SIG-M5 treated with dmso at 0.1 percent for 504 hours (cell line): ENCODE data around the gene PLCD1.
"Not testable (repeated sequence)": the region's sequence is repeated elsewhere in the genome, so short reads cannot be mapped to it uniquely, and the experiment has no call there.

Experiments
- DNase-seq: peaks from one replicate; lab custom pipeline; 2025; ENCODE audit not compliant: unreplicated experiment; lab: John Stamatoyannopoulos, UW

Gene PLCD1

GRCh38 chr3:38038447-38038911 lies 9.0 kb upstream of the PLCD1 start:
- no peak for DNase-seq

- DNase-seq: no peak
Measured at GRCh38 chr3:38036906-38037305, 7.5 kb upstream of the PLCD1 start.

GRCh38 chr3:38036286-38036685 lies 6.8 kb upstream of the PLCD1 start:
- DNase-seq: no peak

DNA sequence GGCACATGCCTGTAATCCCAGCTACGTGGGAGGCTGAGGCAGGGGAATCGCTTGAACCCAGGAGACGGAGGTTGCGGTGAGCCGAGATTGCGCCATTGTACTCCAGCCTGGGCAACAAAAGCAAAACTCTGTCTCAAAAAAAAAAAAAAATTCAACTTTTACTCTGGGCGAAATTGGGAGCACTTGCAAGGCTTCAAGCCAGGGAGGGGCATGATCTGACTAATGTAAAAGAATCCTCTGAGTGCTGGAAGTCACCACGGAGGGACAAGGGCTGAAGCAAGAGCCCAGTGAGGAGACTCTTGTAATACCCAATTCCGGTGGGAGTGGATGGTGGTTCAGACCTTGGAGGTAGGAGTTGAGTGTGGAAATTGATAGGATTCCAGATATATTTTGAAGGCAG lies 4.9 kb upstream of the PLCD1 start:
- not testable (repeated sequence) for DNase-seq

DNA sequence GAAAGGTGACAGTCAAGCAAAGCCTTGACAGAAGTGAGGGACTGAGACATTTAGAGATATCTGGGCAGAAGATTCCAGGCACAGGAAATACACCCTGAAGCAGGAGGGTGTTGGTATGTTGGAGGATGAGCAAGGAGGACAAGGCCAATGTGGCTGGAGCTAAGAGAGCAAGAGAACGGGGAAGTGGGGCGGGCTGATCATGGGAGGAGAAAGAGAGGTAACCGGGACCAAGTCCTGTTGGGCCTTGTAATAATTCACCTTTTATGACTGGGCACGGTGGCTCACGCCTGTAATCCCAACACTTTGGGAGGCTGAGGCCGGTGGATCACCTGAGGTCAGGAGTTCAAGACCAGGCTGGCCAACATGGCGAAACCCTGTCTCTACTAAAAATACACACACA lies 4.1 kb upstream of the PLCD1 start:
- not testable (repeated sequence) for DNase-seq

- DNase-seq: no peak
Measured at GRCh38 chr3:38032328-38032865, 3.0 kb upstream of the PLCD1 start.

GRCh38 chr3:38031022-38031994 lies 1.9 kb upstream of the PLCD1 start:
- no peak for DNase-seq

DNA sequence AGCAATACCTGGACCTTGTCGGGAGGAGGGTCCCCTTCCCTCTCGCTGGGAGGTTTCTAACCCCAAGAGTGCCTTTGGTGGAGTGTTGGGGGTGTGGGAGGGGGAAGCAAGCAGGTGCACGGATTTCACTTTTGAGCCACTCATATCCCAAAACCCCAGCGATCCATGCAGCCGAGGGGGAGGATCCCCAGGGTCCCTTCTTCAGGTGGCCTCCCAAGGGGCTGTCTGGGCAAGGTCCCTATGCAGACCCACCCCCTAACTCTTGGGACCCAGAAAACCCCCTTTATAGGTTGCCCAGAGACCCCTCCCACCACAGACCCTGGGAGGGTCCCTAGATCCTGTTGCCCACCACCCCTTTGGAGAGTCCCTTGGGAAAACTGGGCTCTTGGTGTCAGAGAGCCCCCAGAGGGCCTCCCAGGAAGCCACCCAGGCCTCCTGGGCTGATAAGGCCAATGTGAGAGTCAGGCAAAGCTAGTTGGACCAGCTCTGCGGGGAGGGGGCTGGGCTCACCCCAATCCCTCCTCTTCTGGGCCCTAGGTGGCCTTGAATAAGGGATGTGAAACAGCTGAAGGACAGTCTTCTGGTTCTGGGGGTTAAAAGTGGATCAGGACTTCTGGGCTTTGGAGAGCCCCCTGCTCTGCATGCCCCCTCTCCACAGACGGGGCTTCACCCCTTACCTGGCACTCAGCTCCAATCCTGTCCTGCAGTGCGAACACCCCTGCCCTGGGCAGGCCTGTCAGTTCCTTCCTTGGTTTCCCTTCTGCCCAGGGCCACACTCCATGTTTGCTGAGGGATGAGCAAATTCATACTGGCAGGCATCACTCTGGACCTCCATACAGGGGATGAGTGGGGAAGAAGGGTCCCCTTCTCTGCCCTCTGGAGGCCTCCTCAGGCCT lies 932 bp upstream of the PLCD1 start:
- DNase-seq: no peak

DNA sequence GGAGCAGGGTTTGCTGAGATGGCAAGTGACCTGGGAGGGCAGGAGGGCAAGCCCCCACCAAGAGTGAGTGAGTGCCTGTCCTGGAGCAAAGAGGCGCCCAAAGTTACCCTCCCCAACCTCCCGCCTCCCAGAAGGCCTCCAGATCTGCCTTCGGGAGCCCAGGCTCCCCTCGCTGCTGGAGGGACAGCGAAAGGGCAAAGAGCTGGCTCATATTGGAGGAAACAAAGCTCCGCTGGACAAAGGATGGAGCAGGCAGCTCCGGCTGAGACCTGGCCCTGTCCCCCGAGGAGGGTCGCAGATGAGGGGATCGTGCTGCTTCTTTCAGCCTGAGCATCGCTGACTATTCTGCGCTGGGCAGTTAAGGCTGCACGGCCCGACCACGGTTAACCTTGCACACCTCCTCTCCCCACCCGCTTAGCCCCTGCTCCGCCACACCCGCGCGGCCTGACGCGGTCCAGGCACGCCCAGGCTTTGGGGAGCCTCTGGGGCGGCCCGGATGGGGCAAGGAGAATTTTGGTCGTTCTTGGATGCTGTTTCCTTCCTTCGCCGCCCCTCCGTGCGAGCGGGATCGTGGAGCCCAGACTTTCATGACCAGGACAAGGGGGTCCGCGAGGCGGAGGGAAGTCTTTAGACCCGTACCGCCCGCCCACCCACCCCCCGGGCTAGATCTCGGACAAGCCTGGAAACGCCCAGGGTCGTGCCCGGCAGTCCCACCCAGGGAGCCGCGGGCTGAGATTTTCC lies 651 bp downstream of the PLCD1 start:
- no peak for DNase-seq

GRCh38 chr3:38027466-38028465 lies 1.7 kb downstream of the PLCD1 start:
- no peak for DNase-seq

DNA sequence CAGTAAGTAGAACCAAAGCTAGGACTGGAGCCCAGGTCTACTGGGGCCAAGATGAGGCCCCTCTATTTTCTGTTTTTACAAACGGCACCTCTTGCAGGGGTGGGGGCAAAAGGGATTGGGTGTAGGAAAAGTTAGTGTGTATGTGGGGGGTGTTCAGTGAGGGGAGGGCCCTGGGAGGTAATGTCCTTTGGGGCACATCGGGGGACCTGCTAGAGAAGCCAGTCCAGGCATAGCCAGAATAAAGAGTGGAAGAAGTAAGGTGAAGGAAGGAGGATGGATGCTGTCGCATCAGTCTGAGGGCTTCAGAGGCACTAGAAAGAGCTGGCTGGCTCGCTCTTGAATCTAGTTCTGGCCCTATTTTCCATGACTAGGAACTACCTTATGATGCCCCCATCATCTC lies 2.6 kb downstream of the PLCD1 start:
- DNase-seq: no peak

DNA sequence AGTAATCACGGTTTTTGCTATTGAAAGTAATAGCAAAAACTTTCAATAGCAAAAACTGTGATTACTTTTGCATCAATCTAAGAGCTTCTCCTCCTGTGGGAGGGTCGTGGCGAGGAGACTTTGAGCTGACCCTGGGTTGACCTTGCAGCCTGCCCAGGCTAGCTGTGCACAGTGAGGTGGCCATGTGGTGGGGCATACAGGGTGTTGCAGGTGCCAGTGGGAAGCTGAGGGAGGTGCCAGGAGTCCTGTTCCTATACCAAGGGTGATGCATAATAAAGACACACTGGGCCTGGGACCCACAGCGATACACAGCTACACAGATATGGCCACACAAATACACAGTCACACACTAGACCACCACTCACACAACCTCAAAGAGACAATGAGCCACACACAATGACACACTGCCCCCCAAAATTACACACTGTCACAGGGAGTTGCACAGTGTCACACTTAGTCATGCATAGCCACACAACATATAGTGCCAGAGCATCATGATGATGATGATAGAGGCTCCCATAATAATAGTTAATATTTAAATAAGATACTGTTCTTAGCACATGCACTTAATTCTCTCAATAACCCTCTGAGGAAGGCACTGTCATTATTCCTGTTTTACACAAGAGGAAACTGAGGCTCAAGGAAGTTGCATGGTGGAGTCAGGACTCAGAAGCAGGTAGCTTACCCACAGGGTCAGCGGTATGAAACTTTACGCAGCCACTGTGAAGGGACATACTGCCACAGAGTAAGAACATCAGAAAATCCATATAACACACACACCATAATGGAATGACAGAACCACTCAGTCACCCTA lies 6.3 kb downstream of the PLCD1 start:
- DNase-seq: no peak

- no peak for DNase-seq
Measured at GRCh38 chr3:38022301-38022700, 7.1 kb downstream of the PLCD1 start.

DNA sequence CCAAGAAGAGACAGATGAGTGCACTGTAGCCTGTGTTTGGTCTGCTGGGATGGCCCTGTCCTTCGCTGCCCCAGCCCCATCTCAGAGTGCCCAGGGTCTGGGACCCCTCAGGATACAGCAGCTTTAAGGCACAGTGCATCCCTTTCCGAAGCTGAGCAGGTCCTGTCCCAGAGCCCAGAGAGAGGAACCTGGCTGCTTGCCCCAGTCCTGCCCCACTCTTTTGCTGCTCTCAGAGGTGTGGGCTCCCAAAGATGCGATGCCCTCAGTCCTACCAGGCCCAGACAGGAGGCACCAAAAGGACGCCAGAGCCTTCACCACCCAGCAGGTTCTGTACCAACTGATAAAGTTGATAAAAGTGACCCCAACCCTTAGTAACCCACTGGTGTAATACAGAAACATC lies 8.2 kb downstream of the PLCD1 start:
- DNase-seq: no peak

GRCh38 chr3:38020342-38020726 lies 9.1 kb downstream of the PLCD1 start:
- no peak for DNase-seq

- no peak for DNase-seq
Measured at GRCh38 chr3:38019658-38020341, 9.6 kb downstream of the PLCD1 start.

GRCh38 chr3:38018296-38019266 lies 10.9 kb downstream of the PLCD1 start:
- DNase-seq: no peak
